ENCODE results near the gene WSCD2.

GRCh38 chr12:108116254-108116653, 12.8 kb upstream of the WSCD2 start:
- no peak for TF ChIP-seq SMC3 (IDR thresholded peaks at IDR 0.05; ENCODE audit: low read depth, low read length)
- no peak for TF ChIP-seq RFX5 (IDR thresholded peaks at IDR 0.05; ENCODE audit: low read depth, low read length)
- no peak for TF ChIP-seq ELK1 (IDR thresholded peaks at IDR 0.05; ENCODE audit: borderline replicate concordance, low read depth, low read length)
- TF ChIP-seq POLR2A (IDR thresholded peaks at IDR 0.05; ENCODE audit: low read depth, low read length), result no peak
- no peak for TF ChIP-seq CTCF (conservative IDR thresholded peaks at IDR 0.05; ENCODE audit: low read depth, low read length)
- no peak for TF ChIP-seq BHLHE40 (IDR thresholded peaks at IDR 0.05; ENCODE audit: low read depth, low read length)
- no peak for TF ChIP-seq CHD1 (IDR thresholded peaks at IDR 0.05; ENCODE audit: low read depth, low read length)
- no peak for TF ChIP-seq MXI1 (IDR thresholded peaks at IDR 0.05; ENCODE audit: borderline replicate concordance, low read depth, low read length)
- TF ChIP-seq RAD21 (IDR thresholded peaks at IDR 0.05; ENCODE audit: low read length), result no peak
- TF ChIP-seq USF2 (IDR thresholded peaks at IDR 0.05; ENCODE audit: low read depth, low read length), result no peak
- no peak for TF ChIP-seq RCOR1 (IDR thresholded peaks at IDR 0.05; ENCODE audit: insufficient replicate concordance, low read length)
- no peak for TF ChIP-seq MAFK (IDR thresholded peaks at IDR 0.05; ENCODE audit: low read depth, low read length)

Measured in IMR-90 (cell line).